ENCODE results near the gene MINAR1.

The MINAR1 gene

GRCh38 chr15:79433276-79433990 lies 1.3 kb downstream of the MINAR1 start:
- no peak for DNase-seq

- no peak for DNase-seq
These were observed 2.2 kb downstream of the MINAR1 start for GRCh38 chr15:79434361-79434760.

- no peak for DNase-seq
These were observed 4.1 kb downstream of the MINAR1 start for GRCh38 chr15:79436037-79436780.

GRCh38 chr15:79437275-79438000 lies 5.3 kb downstream of the MINAR1 start:
- no peak for DNase-seq

- no peak for DNase-seq
These were observed 7.1 kb downstream of the MINAR1 start for GRCh38 chr15:79439236-79439635.

GRCh38 chr15:79440355-79440908 lies 8.3 kb downstream of the MINAR1 start:
- no peak for DNase-seq

- DNase-seq: no peak
These were observed 10.8 kb downstream of the MINAR1 start for GRCh38 chr15:79442911-79443310.

GRCh38 chr15:79447060-79447459 lies 14.9 kb downstream of the MINAR1 start:
- DNase-seq: no peak

GRCh38 chr15:79450648-79451047 lies 18.5 kb downstream of the MINAR1 start:
- no peak for DNase-seq

GRCh38 chr15:79451361-79451999 lies 19.3 kb downstream of the MINAR1 start:
- no peak for DNase-seq

- no peak for DNase-seq
These were observed 20.3 kb downstream of the MINAR1 start for GRCh38 chr15:79452244-79453051.

GRCh38 chr15:79453446-79453845 lies 21.3 kb downstream of the MINAR1 start:
- DNase-seq: no peak

- DNase-seq: no peak
These were observed 21.9 kb downstream of the MINAR1 start for GRCh38 chr15:79454063-79454462.

GRCh38 chr15:79455361-79455760 lies 23.2 kb downstream of the MINAR1 start:
- no peak for DNase-seq

GRCh38 chr15:79455943-79456342 lies 23.8 kb downstream of the MINAR1 start:
- DNase-seq: no peak

- DNase-seq: no peak
These were observed 26.4 kb downstream of the MINAR1 start for GRCh38 chr15:79458491-79458890.

- DNase-seq: no peak
These were observed 27.5 kb downstream of the MINAR1 start for GRCh38 chr15:79459666-79460065.

- no peak for DNase-seq
These were observed 31.1 kb downstream of the MINAR1 start for GRCh38 chr15:79463043-79463780.

GRCh38 chr15:79463781-79464270 lies 31.7 kb downstream of the MINAR1 start:
- DNase-seq: no peak

- DNase-seq: no peak
These were observed 34.4 kb downstream of the MINAR1 start for GRCh38 chr15:79466488-79466887.
